Suppressor macrophage (primary cell): ENCODE data around the gene KMT2B.
"Not testable (repeated sequence)": the region's sequence is repeated elsewhere in the genome, so short reads cannot be mapped to it uniquely, and the experiment has no call there.

Experiments
- DNase-seq, 4 experiments: peaks; one replicate each; pipeline ENCODE4 v3.0.0-alpha.2; 2020 to 2022
- total RNA-seq, 17 experiments: gene quantifications; one replicate each; lab custom pipeline; 2026; ENCODE audit warnings: mixed read lengths in 6 of 17, inconsistent platforms in 3 of 17; lab: John Stamatoyannopoulos, UW

Gene KMT2B
- 9.4 to 66.2 (median 31.7) reads per million in 17 experiments for total RNA-seq

GRCh38 chr19:35717665-35718344, at the start of gene KMT2B:
KMT2B (plus strand) TSS chr19:35718003; CDS start chr19:35718019, 16 bp downstream.
- DNase-seq: peak in 2 of 4 experiments; percentile 95 to 98

GRCh38 chr19:35669566-35669965, 48.2 kb upstream of the KMT2B start:
- DNase-seq: no peak

GRCh38 chr19:35669974-35670373, 47.8 kb upstream of the KMT2B start:
- no peak for DNase-seq

- DNase-seq: no peak
These were observed 47.1 kb upstream of the KMT2B start for GRCh38 chr19:35670686-35671085.

- no peak for DNase-seq
These were observed 46.0 kb upstream of the KMT2B start for GRCh38 chr19:35671818-35672217.

GRCh38 chr19:35673121-35673804, 44.5 kb upstream of the KMT2B start:
- peak; percentile 32 to 65 (median 45) for DNase-seq

GRCh38 chr19:35675589-35676140, 42.1 kb upstream of the KMT2B start:
- no peak for DNase-seq

- DNase-seq: no peak
These were observed 28.0 kb upstream of the KMT2B start for GRCh38 chr19:35689836-35690235.

- not testable (repeated sequence) for DNase-seq
These were observed 26.7 kb upstream of the KMT2B start for GRCh38 chr19:35691106-35691505.

GRCh38 chr19:35692010-35692409, 25.8 kb upstream of the KMT2B start:
- DNase-seq: no peak

- DNase-seq: no peak
These were observed 24.4 kb upstream of the KMT2B start for GRCh38 chr19:35693422-35693821.

GRCh38 chr19:35693835-35694599, 23.8 kb upstream of the KMT2B start:
- DNase-seq: peak; percentile 89 to 93 (median 92)

- no peak for DNase-seq
These were observed 21.8 kb upstream of the KMT2B start for GRCh38 chr19:35695895-35696422.

GRCh38 chr19:35696835-35697234, 21.0 kb upstream of the KMT2B start:
- no peak for DNase-seq

GRCh38 chr19:35702223-35703012, 15.4 kb upstream of the KMT2B start:
- DNase-seq: peak; percentile 95 to 98 (median 98)

GRCh38 chr19:35703343-35703742, 14.5 kb upstream of the KMT2B start:
- no peak for DNase-seq

- peak in 3 of 4 experiments; percentile 34 to 50 (median 34) for DNase-seq
These were observed 13.6 kb upstream of the KMT2B start, which contains the start of gene ZBTB32 for GRCh38 chr19:35704218-35704617. ZBTB32 (plus strand) TSS chr19:35704558; CDS start chr19:35714627, 10,069 bp downstream.

GRCh38 chr19:35708391-35708790, 9.4 kb upstream of the KMT2B start:
- DNase-seq: no peak

GRCh38 chr19:35710784-35711723, 6.7 kb upstream of the KMT2B start:
- DNase-seq: no peak
